ENCODE results near the gene SLC8A2.
"Not testable (repeated sequence)": the region's sequence is repeated elsewhere in the genome, so short reads cannot be mapped to it uniquely, and the experiment has no call there.

SLC8A2 gene

GRCh38 chr19:47486900-47487299 is 15.2 kb upstream of the SLC8A2 start:
- DNase-seq, result no peak

- not testable (repeated sequence) for DNase-seq
These were observed 14.5 kb upstream of the SLC8A2 start for GRCh38 chr19:47486220-47486619.

- no peak for DNase-seq
These were observed 13.5 kb upstream of the SLC8A2 start for GRCh38 chr19:47485210-47485609.

- peak; percentile 85 for DNase-seq
These were observed 12.4 kb upstream of the SLC8A2 start, which contains the start of gene KPTN for GRCh38 chr19:47483800-47484690. KPTN (minus strand) TSS chr19:47484219; CDS start chr19:47484160, 59 bp downstream.

- DNase-seq, result no peak
These were observed 11.5 kb upstream of the SLC8A2 start for GRCh38 chr19:47483200-47483599.

- no peak for DNase-seq
These were observed 9.9 kb upstream of the SLC8A2 start for GRCh38 chr19:47481460-47482052.

GRCh38 chr19:47480658-47481057 is 9.0 kb upstream of the SLC8A2 start:
- no peak for DNase-seq

- no peak for DNase-seq
These were observed 8.2 kb upstream of the SLC8A2 start for GRCh38 chr19:47479701-47480503.

GRCh38 chr19:47476438-47476972 is 4.8 kb upstream of the SLC8A2 start:
- DNase-seq, result no peak

GRCh38 chr19:47475465-47475864 is 3.8 kb upstream of the SLC8A2 start:
- no peak for DNase-seq

GRCh38 chr19:47473336-47473735 is 1.6 kb upstream of the SLC8A2 start:
- DNase-seq, result no peak

- no peak for DNase-seq
These were observed 336 bp downstream of the SLC8A2 start for GRCh38 chr19:47471381-47471732.

- DNase-seq, result no peak
These were observed 1.1 kb downstream of the SLC8A2 start for GRCh38 chr19:47470447-47471195.

- DNase-seq, result no peak
These were observed 2.0 kb downstream of the SLC8A2 start for GRCh38 chr19:47469719-47470118.

GRCh38 chr19:47469363-47469700 is 2.4 kb downstream of the SLC8A2 start:
- DNase-seq, result no peak

GRCh38 chr19:47467914-47468313 is 3.8 kb downstream of the SLC8A2 start:
- DNase-seq, result no peak

GRCh38 chr19:47465957-47466356 is 5.7 kb downstream of the SLC8A2 start:
- no peak for DNase-seq

- no peak for DNase-seq
These were observed 6.8 kb downstream of the SLC8A2 start for GRCh38 chr19:47464675-47465419.

- no peak for DNase-seq
These were observed 9.8 kb downstream of the SLC8A2 start for GRCh38 chr19:47461876-47462275.

GRCh38 chr19:47459477-47459876 is 12.2 kb downstream of the SLC8A2 start:
- no peak for DNase-seq

GRCh38 chr19:47458672-47459071 is 13.0 kb downstream of the SLC8A2 start:
- no peak for DNase-seq
